ENCODE data around the gene TMEM116.

Gene TMEM116

DNA sequence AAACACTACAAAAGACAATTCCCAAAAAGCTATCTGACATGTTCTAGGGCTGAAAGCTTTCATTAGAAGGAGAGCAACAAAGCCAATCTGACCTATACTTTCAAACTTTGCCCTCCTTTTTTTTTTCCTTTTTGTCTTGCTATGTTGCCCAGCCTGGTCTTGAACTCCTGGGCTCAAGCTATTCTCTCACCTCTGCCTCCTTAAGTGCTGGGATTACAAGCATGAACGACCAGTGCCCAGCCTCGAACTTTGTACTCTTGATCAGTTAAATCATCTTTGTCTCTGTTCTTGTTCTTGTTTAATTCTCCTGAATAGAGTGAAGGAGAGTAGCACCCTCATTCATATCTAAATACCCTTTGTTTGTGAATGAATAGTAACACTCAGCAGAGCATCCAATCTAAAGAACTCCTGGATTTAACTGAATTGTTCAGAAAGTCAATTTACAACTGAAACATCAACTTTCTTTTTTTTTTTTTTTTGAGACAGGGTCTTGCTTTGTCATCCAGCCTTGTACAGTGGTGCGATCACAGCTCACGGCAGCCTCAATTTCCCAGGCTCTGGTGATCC lies 22.3 kb upstream of the TMEM116 start:
- no peaks in the 10 kb centered on the region; the same call in 1 of the 2 replicates for H4K20me1 ChIP-seq (ENCODE audit: insufficient read depth, low read length)

GRCh38 chr12:112032292-112032691 lies 19.3 kb upstream of the TMEM116 start:
- Histone ChIP-seq H3K4me2 (ENCODE audit: low read length) (no peak overlapping the region), H3K9ac (ENCODE audit: low read length) (no peak overlapping the region), H3K36me3 (replicated peaks; ENCODE audit: low read depth, low read length) (peaks cover 66% of the 10 kb centered on the region), H3K4me1 (ENCODE audit: low read length) (peaks cover 3% of the 10 kb centered on the region; the same call in 1 of the 2 replicates), H3K27me3 (ENCODE audit: low read depth, low read length) (no peaks in the 10 kb centered on the region), H4K20me1 (ENCODE audit: insufficient read depth, low read length) (no peaks in the 10 kb centered on the region; the same call in 1 of the 2 replicates), H3K4me3 (ENCODE audit: low read length) (no peak overlapping the region), H3K27ac (ENCODE audit: low read length) (no peak overlapping the region), H2AFZ (ENCODE audit: low read depth, low read length) (no peak overlapping the region), H3K79me2 (ENCODE audit: low read length) (peaks cover 28% of the 10 kb centered on the region), H3K9me3 (ENCODE audit: insufficient read depth, low read length) (no peaks in the 10 kb centered on the region)
- TF ChIP-seq EZH2phosphoT487 (IDR thresholded peaks at IDR 0.05; ENCODE audit: low read depth) = no peak
- TF ChIP-seq, protein P1, sequence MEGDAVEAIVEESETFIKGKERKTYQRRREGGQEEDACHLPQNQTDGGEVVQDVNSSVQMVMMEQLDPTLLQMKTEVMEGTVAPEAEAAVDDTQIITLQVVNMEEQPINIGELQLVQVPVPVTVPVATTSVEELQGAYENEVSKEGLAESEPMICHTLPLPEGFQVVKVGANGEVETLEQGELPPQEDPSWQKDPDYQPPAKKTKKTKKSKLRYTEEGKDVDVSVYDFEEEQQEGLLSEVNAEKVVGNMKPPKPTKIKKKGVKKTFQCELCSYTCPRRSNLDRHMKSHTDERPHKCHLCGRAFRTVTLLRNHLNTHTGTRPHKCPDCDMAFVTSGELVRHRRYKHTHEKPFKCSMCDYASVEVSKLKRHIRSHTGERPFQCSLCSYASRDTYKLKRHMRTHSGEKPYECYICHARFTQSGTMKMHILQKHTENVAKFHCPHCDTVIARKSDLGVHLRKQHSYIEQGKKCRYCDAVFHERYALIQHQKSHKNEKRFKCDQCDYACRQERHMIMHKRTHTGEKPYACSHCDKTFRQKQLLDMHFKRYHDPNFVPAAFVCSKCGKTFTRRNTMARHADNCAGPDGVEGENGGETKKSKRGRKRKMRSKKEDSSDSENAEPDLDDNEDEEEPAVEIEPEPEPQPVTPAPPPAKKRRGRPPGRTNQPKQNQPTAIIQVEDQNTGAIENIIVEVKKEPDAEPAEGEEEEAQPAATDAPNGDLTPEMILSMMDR (IDR thresholded peaks at IDR 0.05; ENCODE audit: low read depth, low read length) = no peak

More for the DNA sequence above, 22.3 kb upstream of the TMEM116 start:
- Histone ChIP-seq H2AFZ (ENCODE audit: low read depth, low read length) (no peak overlapping the region), H3K4me1 (ENCODE audit: low read length) (peaks cover 3% of the 10 kb centered on the region; the same call in 1 of the 2 replicates), H3K36me3 (replicated peaks; ENCODE audit: low read depth, low read length) (peaks cover 71% of the 10 kb centered on the region), H3K27me3 (ENCODE audit: low read depth, low read length) (no peaks in the 10 kb centered on the region), H3K27ac (ENCODE audit: low read length) (no peak overlapping the region), H3K9me3 (ENCODE audit: insufficient read depth, low read length) (no peaks in the 10 kb centered on the region), H3K9ac (ENCODE audit: low read length) (no peak overlapping the region), H3K79me2 (ENCODE audit: low read length) (peaks cover 16% of the 10 kb centered on the region), H3K4me2 (ENCODE audit: low read length) (no peak overlapping the region), H3K4me3 (ENCODE audit: low read length) (no peak overlapping the region)
- no peak for TF ChIP-seq EZH2phosphoT487 (IDR thresholded peaks at IDR 0.05; ENCODE audit: low read depth)
- TF ChIP-seq, protein P1 (IDR thresholded peaks at IDR 0.05; ENCODE audit: low read depth, low read length) = no peak

- Histone ChIP-seq H3K36me3 (replicated peaks; ENCODE audit: low read depth, low read length) (peaks cover 64% of the 10 kb centered on the region), H2AFZ (ENCODE audit: low read depth, low read length) (no peak overlapping the region), H3K79me2 (ENCODE audit: low read length) (peaks cover 34% of the 10 kb centered on the region), H3K4me2 (ENCODE audit: low read length) (no peak overlapping the region), H3K9me3 (ENCODE audit: insufficient read depth, low read length) (no peaks in the 10 kb centered on the region), H3K27ac (ENCODE audit: low read length) (no peak overlapping the region), H3K4me3 (ENCODE audit: low read length) (no peak overlapping the region), H4K20me1 (ENCODE audit: insufficient read depth, low read length) (peaks cover 5% of the 10 kb centered on the region), H3K4me1 (ENCODE audit: low read length) (peaks cover 9% of the 10 kb centered on the region), H3K27me3 (ENCODE audit: low read depth, low read length) (no peaks in the 10 kb centered on the region), H3K9ac (ENCODE audit: low read length) (no peak overlapping the region)
- TF ChIP-seq, protein P1 (IDR thresholded peaks at IDR 0.05; ENCODE audit: low read depth, low read length) = no peak
- no peak for TF ChIP-seq EZH2phosphoT487 (IDR thresholded peaks at IDR 0.05; ENCODE audit: low read depth)
These were observed 18.5 kb upstream of the TMEM116 start for GRCh38 chr12:112031472-112031871.

GRCh38 chr12:112029301-112029700 lies 16.3 kb upstream of the TMEM116 start:
- TF ChIP-seq EZH2phosphoT487 (IDR thresholded peaks at IDR 0.05; ENCODE audit: low read depth) = no peak
- TF ChIP-seq, protein P1 (IDR thresholded peaks at IDR 0.05; ENCODE audit: low read depth, low read length) = no peak
- no peak overlapping the region for H3K9ac ChIP-seq (ENCODE audit: low read length)
- peaks cover 16% of the 10 kb centered on the region for H4K20me1 ChIP-seq (ENCODE audit: insufficient read depth, low read length)
- H3K9me3 ChIP-seq (ENCODE audit: insufficient read depth, low read length) = no peaks in the 10 kb centered on the region
- no peak overlapping the region for H3K4me3 ChIP-seq (ENCODE audit: low read length)
- no peak overlapping the region for H3K4me2 ChIP-seq (ENCODE audit: low read length)
- H2AFZ ChIP-seq (ENCODE audit: low read depth, low read length) = no peak overlapping the region
- peaks cover 52% of the 10 kb centered on the region for H3K79me2 ChIP-seq (ENCODE audit: low read length)
- H3K27me3 ChIP-seq (ENCODE audit: low read depth, low read length) = no peaks in the 10 kb centered on the region
- H3K36me3 ChIP-seq (replicated peaks; ENCODE audit: low read depth, low read length) = peaks cover 61% of the 10 kb centered on the region
- no peak overlapping the region for H3K27ac ChIP-seq (ENCODE audit: low read length)
- H3K4me1 ChIP-seq (ENCODE audit: low read length) = peaks cover 19% of the 10 kb centered on the region

Data from OCI-LY3 (cell line).